Suppressor macrophage treated with lipopolysaccharide for 4 hours (primary cell): ENCODE measurements around the gene CAMTA1.

Experiments used
- DNase-seq: peaks from one replicate; pipeline ENCODE4 v3.0.0-alpha.2; 2020

The CAMTA1 gene

DNA sequence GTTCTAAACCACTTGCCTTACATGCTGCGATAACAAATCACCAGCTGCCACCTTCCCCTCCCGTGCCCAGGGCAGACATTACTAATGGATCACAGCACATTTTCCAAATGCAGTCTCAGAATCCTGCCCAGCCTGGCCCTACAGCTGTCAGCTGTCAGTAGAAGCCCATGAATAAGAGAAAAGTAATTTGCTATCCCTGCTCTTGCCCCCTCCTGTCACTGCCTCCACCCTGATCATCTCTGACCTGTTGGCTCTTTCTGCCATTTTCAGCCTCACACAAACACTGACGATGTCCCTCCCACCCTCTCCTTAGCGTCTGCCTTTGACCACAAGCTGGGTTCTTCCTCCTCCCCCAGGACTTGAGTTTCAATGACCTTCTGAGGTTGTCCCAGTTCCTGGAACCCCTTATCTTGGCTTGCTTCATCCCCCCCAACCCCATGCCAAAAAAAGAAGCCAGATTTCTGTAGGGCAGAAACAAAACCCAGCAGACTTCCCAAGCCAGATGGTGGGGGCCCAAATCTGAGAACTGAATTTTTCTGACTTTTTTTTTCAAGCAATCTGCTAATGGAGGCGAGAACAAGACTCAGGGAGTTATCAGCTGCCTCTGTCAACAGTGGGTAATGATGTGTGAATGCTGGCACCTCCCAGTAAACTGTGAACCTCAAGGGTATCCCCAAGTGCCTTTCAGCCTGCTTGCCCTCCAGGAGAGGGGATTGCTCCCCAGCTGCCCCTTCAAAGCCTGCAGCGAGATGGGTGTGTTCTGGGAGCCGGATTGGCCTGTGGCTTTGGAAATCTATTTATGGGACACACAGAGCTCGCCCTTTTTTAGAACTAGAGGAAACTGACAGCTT lies 769.4 kb downstream of the CAMTA1 start:
- DNase-seq: no peak

GRCh38 chr1:7555391-7556185 lies 770.3 kb downstream of the CAMTA1 start:
- DNase-seq: peak; percentile 18

DNA sequence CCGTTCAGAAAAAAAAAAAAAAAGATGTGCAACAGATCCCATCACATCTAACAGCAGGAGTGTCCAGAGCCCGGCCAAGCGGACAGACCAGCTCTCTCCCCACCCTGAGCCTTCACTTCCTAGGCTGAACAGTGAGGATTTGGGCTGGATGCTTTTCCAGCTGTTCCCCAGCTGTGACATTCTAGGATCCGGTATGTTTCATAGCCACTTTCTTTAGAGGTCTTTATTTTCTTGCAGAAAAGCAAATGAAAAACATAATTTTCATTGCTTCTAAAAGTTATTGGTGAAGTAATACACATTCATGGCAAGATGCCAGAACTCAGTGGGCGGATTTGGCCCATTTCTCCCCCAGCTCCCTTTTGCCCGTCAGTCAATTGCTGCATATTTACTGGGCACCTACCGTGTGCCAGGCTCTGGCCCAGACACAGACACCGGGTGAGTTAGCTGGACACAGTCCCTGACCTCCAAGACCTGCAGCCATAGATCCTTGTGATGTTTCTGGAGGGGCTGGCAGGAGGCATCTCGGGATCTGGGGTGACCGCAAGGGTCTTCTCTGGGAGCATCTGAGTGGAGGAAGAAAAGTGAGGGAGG lies 772.1 kb downstream of the CAMTA1 start:
- DNase-seq: no peak

DNA sequence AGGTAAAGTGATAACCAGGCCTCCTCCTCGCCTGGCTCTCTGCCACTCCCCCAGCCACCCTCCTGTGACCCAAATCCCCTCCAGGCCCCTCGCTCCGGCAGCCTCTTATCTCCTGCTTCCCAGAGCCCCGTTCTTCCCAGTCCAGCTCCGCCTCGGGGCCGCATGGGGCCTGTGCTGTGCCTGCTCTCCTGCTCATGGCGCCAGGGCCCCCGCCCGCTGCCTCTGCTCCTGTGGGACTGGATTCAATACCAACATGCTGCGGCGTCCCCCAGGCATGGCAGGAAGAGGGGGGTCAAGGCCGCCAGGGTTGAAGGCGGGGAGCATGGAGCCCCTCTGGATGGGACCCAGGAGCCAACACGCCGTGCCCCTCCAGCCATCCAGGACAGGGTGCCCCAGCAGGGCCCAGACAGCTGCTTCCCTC lies 772.8 kb downstream of the CAMTA1 start:
- no peak for DNase-seq

DNA sequence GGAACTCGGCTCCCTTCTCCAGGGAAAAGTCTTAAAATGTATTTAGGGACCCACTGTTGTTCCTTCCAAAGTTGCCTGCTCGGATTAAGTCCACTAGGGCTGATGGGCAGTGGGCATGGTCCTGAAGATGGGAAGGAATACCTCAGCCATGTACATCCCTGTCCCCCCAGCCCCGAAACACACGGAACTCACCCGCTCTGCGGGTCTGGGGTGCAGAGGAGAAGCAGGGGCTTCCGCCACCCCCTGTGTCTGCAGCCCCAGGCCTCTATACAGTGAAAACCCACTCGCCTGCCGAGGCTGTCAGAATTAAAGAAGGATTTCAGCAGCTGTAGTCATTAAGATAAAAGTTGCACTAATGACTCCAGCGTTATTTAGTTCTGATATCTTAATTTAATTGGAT lies 773.2 kb downstream of the CAMTA1 start:
- no peak for DNase-seq

GRCh38 chr1:7558921-7559869 lies 773.9 kb downstream of the CAMTA1 start:
- no peak for DNase-seq

GRCh38 chr1:7560128-7560527 lies 774.9 kb downstream of the CAMTA1 start:
- DNase-seq: no peak

- no peak for DNase-seq
These were observed 775.4 kb downstream of the CAMTA1 start for GRCh38 chr1:7560601-7561181.

GRCh38 chr1:7561331-7561921 lies 776.2 kb downstream of the CAMTA1 start:
- DNase-seq: no peak

DNA sequence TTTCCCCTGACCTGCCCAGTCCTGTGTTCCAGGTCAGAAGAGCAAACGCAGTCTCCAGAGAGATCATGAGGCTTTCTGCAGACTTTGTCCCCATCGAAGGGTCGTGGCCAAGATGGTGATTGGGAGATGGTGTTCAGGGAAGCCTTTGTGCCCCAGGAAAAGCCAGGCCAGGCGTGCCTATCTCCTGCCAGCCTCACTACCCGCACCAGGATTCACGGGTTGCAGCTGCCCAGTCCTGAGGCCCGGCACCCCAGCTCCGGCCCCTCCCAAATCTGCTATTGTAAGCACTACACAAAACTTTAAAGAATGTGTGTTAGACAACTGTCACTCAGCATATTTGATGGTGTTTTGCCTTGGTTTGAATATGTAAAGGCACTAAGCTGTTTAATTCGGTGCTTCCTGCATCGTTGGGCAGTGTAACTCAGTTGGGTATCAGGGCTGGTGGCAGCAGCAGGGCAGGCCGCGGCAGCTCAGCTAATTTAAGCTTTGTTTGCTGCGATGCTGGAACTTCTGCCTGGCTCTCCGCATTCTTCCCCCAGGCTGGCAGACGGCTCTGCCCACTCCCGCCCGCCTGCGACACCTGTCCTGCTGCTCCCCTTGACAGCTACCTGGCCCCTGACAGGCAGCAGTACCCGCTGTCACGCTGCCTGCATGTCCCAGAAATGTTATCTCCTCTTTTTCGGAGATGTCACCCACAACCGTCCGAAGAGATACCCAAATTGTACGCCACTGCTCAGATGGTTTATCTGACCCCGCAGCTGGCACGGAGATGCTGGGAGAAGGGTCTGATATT lies 776.9 kb downstream of the CAMTA1 start:
- no peak for DNase-seq

DNA sequence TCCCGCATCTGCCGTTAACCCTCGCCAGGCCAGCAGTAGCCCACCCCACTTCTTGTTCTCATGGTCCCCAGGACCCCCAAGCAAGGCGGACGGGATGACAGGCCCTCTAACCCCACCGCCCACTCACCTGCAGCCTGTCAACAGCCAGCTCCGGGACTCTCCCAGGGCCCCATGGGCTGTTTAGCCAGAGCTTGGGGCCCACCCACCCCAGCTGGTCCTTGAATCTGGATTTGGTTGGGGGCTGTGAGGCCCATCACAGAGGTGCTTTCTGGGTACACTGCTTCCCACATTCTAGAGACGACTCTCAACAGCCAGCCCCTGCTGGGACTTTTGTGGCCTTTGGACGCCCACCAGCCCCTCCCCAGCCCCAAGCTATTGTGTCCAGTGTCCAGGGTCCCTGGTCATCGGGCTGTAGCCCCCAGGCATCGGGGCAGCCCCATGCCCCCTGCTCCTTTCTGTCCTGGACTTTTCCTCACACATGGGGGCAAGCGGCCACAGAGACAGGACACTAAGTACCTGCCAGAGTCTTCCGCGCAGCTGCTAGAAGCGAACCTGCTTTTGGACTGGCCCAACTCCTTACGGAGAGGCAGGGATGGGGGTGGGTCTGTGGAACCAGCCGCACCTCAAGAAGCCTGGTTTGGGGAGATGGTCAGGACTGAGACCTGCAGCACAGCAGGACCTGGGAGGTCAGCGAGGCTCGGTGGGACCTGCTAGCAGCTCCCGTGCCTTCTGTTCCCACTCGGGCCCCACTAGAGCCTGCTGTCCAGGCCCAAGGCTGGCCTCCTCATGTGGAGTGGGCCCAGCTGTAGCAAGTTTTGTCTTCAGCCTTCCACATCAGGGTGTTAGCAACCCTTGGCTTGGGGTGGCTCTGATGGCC lies 777.7 kb downstream of the CAMTA1 start:
- no peak for DNase-seq

DNA sequence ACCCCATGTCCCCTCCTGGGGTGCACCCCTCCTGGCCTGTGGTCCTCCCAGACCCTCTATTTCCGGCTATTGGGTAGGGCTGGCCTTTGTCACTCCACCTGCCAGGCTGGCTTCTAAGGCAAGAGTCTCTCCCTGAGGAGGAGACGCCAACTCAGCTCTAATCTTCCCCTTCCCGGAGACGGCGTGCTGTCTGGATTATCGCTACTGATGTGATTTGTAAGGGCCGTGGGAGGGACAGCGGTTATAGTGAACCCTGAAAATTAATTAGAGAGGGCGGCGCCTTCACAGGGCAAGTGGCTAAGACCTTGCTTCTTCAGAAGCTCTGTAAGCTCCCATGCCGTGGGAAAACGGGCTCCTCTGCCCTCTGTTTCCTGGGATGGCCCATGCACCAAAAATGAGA lies 778.9 kb downstream of the CAMTA1 start:
- no peak for DNase-seq

DNA sequence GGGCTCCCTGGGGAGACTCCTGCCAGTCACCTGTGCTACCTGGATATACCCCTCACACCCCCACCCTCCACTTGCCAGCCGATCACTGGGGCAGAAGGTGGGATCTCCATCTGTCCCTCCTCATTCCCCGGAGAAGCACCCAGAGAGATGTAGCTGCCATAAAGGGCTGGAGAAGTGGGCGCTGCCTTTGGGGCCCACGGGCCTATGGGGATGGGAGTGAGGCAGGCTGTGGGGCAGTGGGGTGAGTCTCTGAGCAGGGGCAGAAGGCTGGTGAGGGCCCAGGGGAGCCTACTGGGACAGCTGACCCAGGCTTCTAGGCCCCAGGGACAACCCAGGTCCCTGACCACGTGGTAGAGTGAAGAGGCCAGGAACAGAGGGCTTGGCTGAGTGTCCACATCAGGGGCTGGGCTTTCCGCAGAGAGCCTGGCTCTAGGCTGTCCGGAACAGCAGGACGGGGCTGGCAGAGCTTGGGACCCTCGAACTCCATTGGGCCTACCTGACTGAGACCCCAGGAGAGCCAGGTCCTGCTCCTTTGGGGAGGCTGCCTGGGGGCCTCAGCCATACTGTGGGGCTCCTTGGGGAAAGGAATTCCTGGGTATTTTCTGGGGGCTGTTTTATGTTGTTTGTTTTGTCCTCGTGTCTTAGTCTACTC lies 780.0 kb downstream of the CAMTA1 start:
- DNase-seq: no peak

DNA sequence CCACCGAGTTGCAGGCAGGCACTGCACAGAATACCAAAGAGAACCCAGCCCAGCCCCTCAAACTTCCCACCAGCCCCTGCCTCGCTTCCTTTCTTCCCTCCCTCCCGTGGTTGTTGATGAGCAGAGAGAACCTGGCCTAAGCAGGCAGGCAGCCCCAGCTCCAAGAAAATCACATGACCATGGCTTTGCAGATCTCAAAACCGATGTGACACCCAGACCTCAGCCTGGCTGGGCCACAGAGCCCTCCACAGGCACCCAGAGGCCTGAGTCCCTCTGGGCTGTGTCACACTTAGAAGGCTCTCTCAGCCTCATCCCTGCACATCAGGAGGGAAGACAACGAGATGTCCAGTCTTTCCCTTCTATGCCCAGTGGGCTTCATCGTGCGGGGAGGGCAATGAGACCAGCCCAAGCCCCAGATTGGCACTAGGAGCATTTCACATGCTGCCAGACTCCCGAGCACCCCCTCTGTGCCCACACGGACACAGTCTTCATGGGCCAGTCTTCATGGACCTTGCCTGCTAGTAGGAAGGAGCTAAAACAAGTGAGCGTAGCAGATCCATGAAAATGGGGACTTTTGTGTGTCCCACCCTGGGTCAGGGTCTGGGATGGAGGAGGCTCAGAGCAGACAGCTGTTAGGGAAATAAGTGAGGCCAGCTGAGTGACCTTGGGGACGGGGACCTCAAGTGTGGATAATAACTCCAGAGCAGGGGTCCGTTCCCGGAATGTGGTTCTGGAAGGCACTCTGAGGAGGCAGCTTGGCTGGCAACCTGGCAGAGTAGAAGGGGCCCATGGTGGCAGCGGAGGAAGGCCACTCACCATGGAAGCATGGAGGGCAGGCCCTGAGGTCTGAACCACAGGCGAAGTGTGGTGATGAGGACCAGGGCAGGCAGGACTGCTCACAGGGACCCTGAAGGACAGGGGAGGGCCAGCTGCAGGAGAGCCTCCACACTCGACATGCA lies 781.4 kb downstream of the CAMTA1 start:
- DNase-seq: no peak

GRCh38 chr1:7567376-7567775 lies 782.1 kb downstream of the CAMTA1 start:
- DNase-seq: no peak

DNA sequence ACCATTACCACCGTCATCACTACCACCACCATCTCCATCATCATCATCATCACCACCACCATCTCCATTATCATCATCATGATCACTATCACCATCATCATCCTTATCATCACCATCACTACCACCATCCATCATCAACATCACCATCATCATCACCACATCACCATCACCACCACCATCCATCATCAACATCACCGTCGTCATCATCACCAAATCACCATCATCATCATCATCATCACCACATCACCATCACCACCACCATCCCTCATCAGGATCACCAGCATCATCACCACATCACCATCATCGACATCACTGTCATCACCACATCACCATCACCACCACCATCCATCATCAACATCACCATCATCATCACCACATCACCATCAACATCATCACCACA lies 782.8 kb downstream of the CAMTA1 start:
- no peak for DNase-seq

- no peak for DNase-seq
These were observed 783.8 kb downstream of the CAMTA1 start for GRCh38 chr1:7568901-7569524.

- no peak for DNase-seq
These were observed 785.1 kb downstream of the CAMTA1 start for GRCh38 chr1:7570311-7570710.
